Mucosa of stomach (tissue), 1 donor: ENCODE data around the gene AKAP13.

Source experiments
- H3K27me3 ChIP-seq: one replicate; pipeline ENCODE4 v1.7.0; 2013; ENCODE audit warnings: mild to moderate bottlenecking, low read length; ENCODE audit not compliant: control insufficient read depth, insufficient read depth
- H3K36me3 ChIP-seq: one replicate; pipeline ENCODE4 v1.7.0; 2013; ENCODE audit warnings: low read length; ENCODE audit not compliant: control insufficient read depth, insufficient read depth
- H3K4me1 ChIP-seq: one replicate; pipeline ENCODE4 v1.7.0; 2013; ENCODE audit warnings: mild to moderate bottlenecking, low read length; ENCODE audit not compliant: control insufficient read depth, insufficient read depth
- H3K4me3 ChIP-seq: one replicate; pipeline ENCODE4 v1.7.0; 2013; ENCODE audit warnings: low read length
- H3K9ac ChIP-seq: one replicate; pipeline ENCODE4 v1.7.0; 2013; ENCODE audit warnings: mild to moderate bottlenecking, low read length, moderate library complexity
- H3K9me3 ChIP-seq: one replicate; pipeline ENCODE4 v1.7.0; 2013; ENCODE audit warnings: mild to moderate bottlenecking, low read length, moderate library complexity; ENCODE audit not compliant: control insufficient read depth
- donor health status: Pancreatic carcinoma.

AKAP13 gene

DNA sequence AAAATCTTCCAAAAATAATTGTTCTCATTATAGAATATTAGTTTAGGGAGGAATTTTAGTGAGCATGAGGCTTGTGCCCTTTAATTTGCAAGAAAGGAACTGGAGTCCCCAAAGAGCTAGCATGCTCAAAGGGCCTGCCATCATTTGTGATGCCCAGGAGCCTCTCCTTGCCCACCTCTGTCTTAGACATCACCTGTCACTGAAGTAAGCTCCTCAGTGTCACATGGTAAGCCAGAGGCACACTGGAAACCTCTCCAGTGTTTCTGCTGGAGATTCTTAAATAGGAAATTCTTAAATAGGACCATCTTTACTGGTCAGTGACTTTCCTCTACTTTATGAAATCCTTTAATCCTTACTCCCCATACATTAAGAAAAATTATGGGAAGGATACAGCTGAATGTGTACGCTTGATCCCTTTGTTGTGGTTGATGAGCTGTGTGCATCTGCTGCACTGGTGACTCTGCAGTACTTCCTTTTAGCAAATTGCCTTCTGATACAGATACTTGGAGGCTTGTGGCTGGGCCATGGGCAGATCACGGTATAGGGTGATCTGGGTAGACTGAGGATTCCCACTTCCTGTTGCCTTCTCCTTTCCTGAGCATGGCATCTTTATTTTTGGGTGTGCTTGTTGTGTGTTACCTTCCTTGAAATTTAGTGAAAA, 216.9 kb downstream of the AKAP13 start:
- Histone ChIP-seq H3K36me3 (peaks cover 7% of the 10 kb centered on the region), H3K9ac (no peak overlapping the region), H3K27me3 (no peaks in the 10 kb centered on the region), H3K4me1 (peaks cover 9% of the 10 kb centered on the region), H3K9me3 (no peaks in the 10 kb centered on the region), H3K4me3 (no peak overlapping the region)

DNA sequence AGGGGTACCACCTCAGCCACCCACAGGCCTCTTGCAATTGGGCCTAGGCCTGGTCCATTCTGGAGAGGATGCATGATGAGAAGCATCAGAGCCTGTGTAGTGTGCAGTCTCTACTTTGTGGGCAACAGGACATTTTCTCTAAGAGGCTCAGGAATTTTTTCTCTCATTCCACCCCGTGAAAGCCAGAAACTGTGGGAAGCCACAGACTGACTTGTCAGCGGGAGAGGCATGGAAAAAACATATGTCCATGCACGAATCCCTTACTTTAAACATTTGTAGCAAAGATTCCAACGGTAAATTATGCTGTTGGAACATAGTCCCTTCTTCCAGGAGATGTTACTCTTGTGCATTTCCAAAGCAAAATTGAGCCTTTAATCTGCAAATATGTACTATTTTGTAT, 217.8 kb downstream of the AKAP13 start:
- Histone ChIP-seq H3K9me3 (no peaks in the 10 kb centered on the region), H3K27me3 (no peaks in the 10 kb centered on the region), H3K9ac (no peak overlapping the region), H3K4me1 (peaks cover 7% of the 10 kb centered on the region), H3K4me3 (no peak overlapping the region), H3K36me3 (peaks cover 7% of the 10 kb centered on the region)

DNA sequence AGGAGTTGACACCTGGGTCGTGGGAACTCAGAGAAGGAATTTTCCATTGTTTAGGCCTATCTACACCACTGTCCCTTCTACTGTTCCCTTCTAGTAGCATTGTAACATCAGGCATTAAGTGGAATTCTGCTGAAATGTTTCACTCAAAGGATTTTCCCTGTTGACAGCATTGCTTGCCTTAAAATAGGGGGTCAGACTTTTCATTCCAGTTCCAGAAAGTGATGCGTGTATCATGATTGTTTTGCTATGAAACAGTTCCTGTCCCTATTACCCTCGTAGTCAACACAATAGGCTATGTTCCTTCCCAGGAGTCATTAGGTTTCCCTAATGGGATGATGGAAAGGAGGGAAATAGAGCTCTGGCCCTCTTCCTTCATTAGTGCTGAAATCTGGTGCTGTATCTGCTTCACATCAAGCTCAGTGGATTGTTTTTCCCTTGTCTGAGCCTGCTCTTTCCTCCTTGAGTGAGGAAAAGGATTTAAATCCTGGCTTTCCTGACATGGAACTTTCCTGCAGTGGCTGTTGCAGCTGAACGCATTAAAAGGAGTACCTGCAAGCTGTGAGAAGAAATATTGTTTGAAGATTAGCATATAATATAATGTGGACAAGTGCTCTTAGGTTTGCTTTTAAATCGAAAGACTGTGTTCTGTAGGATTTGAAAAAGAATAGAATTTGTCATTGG, 218.5 kb downstream of the AKAP13 start:
- peaks cover 7% of the 10 kb centered on the region for H3K36me3 ChIP-seq
- no peaks in the 10 kb centered on the region for H3K27me3 ChIP-seq
- H3K9me3 ChIP-seq = no peaks in the 10 kb centered on the region
- H3K4me1 ChIP-seq = peaks cover 2% of the 10 kb centered on the region
- no peak overlapping the region for H3K4me3 ChIP-seq
- H3K9ac ChIP-seq = no peak overlapping the region

DNA sequence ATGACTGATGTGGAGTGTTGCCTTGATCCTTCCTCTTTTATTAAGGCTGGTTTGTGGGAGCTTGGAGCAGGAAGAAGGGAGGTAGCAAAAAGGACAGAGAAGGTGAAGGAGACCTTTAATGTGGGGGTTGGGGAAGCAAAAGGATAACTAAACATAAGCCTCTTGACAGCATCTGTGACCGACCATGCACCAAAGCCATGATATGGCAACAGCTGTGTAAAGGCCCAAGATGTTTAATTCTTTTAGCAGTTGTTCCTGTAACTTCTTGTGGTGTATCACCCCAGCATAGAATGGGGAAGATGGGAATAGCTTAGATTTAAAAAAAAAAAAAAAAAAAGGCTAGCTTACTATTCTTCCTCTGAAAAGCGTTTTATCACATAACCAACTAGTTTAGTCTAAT, 219.6 kb downstream of the AKAP13 start:
- Histone ChIP-seq H3K27me3 (no peaks in the 10 kb centered on the region), H3K4me1 (no peaks in the 10 kb centered on the region), H3K4me3 (no peak overlapping the region), H3K9ac (no peak overlapping the region), H3K9me3 (no peaks in the 10 kb centered on the region), H3K36me3 (peaks cover 7% of the 10 kb centered on the region)

DNA sequence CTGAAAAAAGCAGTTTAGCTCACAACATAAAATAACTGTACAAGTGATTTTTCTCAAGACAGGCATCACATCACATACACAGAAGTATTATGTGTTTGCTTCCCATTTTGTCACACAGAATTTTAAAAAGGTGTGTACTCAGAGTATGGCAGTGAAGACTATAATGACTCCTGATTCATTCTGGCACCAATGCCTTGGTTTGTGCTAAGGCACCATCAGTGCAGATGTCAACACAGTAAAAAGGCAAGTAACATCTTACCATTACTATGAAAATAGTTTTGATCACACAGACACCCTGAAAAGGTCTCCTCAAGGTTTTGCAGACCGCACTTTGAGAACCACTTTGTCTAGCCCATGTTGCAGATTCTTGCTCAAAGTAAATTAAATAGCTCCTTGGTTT, 222.8 kb downstream of the AKAP13 start:
- no peak overlapping the region for H3K4me3 ChIP-seq
- H3K27me3 ChIP-seq = no peaks in the 10 kb centered on the region
- peaks cover 13% of the 10 kb centered on the region for H3K4me1 ChIP-seq
- no peaks in the 10 kb centered on the region for H3K9me3 ChIP-seq
- peaks cover 6% of the 10 kb centered on the region for H3K36me3 ChIP-seq
- H3K9ac ChIP-seq = no peak overlapping the region

DNA sequence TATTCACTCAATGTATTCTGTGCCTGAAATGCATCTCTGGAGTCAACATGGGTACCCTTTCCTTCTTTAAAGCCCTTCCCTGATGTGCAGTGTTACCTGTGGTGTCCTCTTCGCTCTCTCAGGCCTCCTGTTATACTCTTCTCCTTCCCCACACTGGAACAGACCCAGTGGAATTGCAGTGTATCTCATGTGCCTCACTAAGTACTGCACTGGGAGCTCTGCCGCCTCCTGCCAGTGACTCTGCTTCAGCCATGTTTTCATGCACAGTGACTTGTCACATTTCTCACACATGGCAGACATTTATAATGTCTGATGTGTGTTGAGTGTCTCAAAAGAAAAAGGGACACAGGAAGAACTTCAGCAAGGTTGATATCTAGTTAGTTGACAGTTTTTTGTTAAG, 223.3 kb downstream of the AKAP13 start:
- Histone ChIP-seq H3K36me3 (peaks cover under 1% of the 10 kb centered on the region), H3K4me1 (peaks cover 18% of the 10 kb centered on the region), H3K4me3 (no peak overlapping the region), H3K9me3 (no peaks in the 10 kb centered on the region), H3K27me3 (no peaks in the 10 kb centered on the region), H3K9ac (no peak overlapping the region)

DNA sequence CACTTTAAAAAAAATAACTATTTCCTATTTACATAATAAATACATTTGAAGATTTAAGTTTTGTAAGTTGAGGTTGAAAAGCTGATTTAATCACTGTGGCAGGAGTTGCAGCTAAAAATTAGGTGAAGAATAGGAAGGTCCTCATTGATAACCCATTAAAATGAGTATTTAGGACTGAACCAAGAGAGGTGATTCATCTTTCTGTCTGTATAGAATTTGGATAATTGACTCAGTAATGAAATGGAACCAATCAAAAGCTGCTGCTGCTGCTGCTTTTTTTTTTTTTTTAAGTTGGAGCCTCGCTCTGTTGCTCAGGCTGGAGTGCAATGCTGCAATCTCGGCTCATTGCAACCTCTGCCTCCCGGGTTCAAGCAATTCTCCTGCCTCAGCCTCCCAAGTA, 223.8 kb downstream of the AKAP13 start:
- Histone ChIP-seq H3K36me3 (no peaks in the 10 kb centered on the region), H3K9me3 (no peaks in the 10 kb centered on the region), H3K4me1 (peaks cover 18% of the 10 kb centered on the region), H3K27me3 (no peaks in the 10 kb centered on the region), H3K4me3 (no peak overlapping the region), H3K9ac (no peak overlapping the region)

DNA sequence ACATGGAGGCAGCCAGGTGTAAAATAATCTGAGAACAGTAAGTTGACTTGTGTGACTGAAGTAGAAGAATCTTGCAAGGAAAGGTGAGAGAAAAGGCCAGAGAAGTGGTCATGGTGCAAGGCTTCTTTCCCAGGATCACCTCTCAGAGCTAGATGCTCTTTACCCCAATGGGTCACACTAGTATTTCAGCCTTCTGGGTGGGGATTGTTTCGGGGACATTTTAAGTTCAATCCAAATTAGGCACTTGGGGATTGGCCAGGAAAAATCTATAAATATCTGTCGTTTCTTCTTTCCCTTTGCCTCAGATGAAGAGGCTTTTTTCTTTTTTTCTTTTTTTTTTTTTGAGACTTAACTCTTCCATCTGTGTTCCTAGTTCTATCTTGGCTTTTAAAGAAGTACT, 226.3 kb downstream of the AKAP13 start:
- no peak overlapping the region for H3K4me3 ChIP-seq

DNA sequence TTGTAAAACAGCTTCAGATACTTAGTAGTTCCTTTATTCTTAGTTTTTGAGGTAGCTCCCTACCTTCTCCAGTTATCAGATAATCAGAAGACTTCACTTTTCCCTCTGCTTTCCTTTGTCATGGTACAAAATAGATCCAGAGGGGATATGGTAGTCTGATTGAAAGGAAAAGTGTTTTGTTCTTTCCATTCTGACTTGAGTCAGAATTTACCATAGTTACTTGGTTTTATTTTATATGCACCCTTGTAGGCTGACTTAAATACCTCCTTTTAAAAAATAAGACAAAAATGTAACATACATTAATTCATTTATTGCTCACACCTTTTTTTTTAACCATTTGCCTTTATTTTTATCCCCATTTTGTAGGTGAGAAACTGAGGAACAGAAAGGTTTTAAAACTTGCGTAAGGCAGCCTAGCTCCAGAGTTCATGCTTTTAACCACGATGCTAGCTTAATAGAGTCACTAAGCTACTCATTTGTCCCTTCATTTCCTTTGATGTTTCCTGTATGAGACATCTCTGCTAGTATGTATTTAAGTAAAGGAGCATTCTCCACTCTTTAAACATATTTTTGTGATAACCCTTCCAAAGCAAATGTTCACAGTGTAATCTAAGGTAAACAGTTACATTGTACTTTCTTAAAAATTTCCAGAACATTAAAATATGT, 226.9 kb downstream of the AKAP13 start:
- Histone ChIP-seq H3K9ac (no peak overlapping the region), H3K4me3 (no peak overlapping the region), H3K36me3 (peaks cover 3% of the 10 kb centered on the region), H3K9me3 (no peaks in the 10 kb centered on the region), H3K27me3 (no peaks in the 10 kb centered on the region), H3K4me1 (peaks cover 23% of the 10 kb centered on the region)

More for the DNA sequence above, 226.3 kb downstream of the AKAP13 start:
- Histone ChIP-seq H3K27me3 (no peaks in the 10 kb centered on the region), H3K4me1 (peaks cover 23% of the 10 kb centered on the region), H3K9ac (no peak overlapping the region), H3K36me3 (peaks cover 3% of the 10 kb centered on the region), H3K9me3 (no peaks in the 10 kb centered on the region)

DNA sequence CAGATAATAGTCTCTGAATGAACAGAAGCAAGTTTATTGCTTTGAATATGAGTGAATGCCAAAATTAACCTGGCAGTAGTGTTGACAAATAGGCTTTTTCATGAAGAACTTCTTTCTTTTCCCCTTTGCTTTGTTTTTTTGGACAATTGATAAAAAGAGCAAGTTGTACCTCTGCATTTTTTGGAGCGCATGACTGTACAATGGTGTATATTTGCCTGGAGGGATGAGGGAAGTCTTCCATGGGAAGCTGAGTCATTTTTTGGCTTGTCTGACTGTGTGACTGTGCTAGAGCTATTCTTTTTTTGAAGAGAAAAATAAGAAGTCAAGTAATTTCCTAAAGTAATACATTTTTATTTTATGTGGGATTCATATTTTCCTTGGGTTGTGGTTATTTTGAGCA, 227.4 kb downstream of the AKAP13 start:
- H3K4me3 ChIP-seq = no peak overlapping the region
- peaks cover 3% of the 10 kb centered on the region for H3K36me3 ChIP-seq
- no peaks in the 10 kb centered on the region for H3K27me3 ChIP-seq
- peaks cover 23% of the 10 kb centered on the region for H3K4me1 ChIP-seq
- no peaks in the 10 kb centered on the region for H3K9me3 ChIP-seq
- no peak overlapping the region for H3K9ac ChIP-seq

DNA sequence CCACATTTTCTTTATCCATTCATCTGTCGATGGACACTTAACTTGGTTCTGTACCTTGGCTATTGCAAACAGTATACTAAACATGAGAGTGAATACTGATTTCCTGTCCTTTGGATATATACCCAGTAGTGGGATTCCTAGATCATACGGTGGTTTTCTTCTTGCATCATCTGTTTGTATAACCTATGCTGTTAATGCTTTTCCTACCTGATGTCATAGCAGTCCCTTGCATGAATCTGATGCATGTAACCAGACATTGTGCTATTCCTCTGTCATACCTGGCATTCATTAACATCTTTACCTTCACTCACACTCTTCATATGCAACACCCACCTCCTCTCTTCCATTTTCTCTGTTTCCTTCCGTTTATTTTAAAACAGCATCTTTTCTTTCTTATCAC, 229.1 kb downstream of the AKAP13 start:
- peaks cover 3% of the 10 kb centered on the region for H3K36me3 ChIP-seq
- H3K4me1 ChIP-seq = peaks cover 23% of the 10 kb centered on the region
- H3K27me3 ChIP-seq = no peaks in the 10 kb centered on the region
- H3K4me3 ChIP-seq = no peak overlapping the region
- H3K9ac ChIP-seq = no peak overlapping the region
- H3K9me3 ChIP-seq = no peaks in the 10 kb centered on the region

DNA sequence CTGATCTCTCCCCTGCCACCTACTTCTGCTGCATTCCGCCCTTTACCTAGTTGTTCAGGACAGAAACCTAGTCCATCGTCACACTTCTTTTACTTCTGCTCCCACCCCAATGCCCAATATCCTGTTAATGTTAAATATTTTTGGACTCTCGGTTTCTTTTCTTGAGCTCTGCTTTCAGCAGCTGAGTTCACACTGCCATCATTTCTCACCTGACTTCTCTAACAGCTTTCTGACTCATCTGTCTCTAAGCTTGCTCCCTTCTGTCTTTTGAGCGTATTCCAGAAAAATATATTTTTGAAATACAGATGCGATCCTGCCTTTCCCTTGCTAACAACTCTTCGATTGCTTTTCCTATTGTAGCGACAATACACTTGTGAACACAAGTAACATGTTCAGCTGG, 231.0 kb downstream of the AKAP13 start:
- H3K27me3 ChIP-seq = no peaks in the 10 kb centered on the region
- H3K36me3 ChIP-seq = peaks cover 3% of the 10 kb centered on the region
- no peak overlapping the region for H3K4me3 ChIP-seq
- H3K4me1 ChIP-seq = peaks cover 30% of the 10 kb centered on the region
- H3K9ac ChIP-seq = no peak overlapping the region
- no peaks in the 10 kb centered on the region for H3K9me3 ChIP-seq
